ENCODE data around the gene ANKRD34A. TPM values are rescaled to one million over a fixed set of nuclear protein-coding genes. Genes with fewer than 3 reads are reported as not detected.

The ANKRD34A gene
- total RNA-seq, 4 donors from 2014 or later, result 0.26 to 5.0 (median 0.61) TPM

DNA sequence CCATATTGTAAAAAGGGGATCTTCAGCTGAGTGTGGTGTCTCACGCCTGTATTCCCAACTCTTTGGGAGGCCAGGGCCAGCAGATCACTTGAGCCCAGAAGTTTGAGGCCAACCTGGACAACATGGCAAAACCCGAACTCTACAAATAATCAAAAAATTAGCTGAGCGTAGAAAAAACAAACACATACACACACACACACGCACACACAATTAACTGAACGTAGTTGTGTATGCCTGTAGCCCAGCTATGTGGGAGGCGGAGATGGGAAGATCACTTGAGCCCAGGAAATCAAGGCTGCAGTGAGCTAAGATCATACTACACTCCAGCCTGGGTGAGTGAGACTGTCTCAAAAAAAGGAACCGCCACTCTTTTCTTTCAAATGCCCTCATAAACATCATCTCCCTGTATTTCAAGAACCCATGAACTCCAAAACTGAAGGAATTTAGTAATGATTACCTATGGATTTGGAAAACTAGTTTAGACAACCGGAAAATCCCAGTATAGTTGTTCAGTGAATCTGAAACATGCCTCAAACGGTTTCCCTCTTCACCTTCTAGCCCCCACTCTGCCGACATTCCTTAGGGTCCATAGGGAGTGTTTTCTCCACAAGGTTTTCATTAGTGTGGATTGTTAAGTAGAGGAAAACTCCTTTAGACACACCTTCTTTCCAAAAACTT, 27.5 kb upstream of the ANKRD34A start:
- H3K27ac ChIP-seq, result peak overlapping the region; percentile 96 to 100
- TF ChIP-seq, protein P1, sequence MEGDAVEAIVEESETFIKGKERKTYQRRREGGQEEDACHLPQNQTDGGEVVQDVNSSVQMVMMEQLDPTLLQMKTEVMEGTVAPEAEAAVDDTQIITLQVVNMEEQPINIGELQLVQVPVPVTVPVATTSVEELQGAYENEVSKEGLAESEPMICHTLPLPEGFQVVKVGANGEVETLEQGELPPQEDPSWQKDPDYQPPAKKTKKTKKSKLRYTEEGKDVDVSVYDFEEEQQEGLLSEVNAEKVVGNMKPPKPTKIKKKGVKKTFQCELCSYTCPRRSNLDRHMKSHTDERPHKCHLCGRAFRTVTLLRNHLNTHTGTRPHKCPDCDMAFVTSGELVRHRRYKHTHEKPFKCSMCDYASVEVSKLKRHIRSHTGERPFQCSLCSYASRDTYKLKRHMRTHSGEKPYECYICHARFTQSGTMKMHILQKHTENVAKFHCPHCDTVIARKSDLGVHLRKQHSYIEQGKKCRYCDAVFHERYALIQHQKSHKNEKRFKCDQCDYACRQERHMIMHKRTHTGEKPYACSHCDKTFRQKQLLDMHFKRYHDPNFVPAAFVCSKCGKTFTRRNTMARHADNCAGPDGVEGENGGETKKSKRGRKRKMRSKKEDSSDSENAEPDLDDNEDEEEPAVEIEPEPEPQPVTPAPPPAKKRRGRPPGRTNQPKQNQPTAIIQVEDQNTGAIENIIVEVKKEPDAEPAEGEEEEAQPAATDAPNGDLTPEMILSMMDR (IDR thresholded peaks at IDR 0.05), result no peak
- no peak for TF ChIP-seq POLR2A (IDR thresholded peaks at IDR 0.05)
- peak; percentile 13 to 27 for DNase-seq
- H3K4me1 ChIP-seq, result no peaks in the 10 kb centered on the region
- H3K4me3 ChIP-seq, result peak overlapping the region; percentile 60 to 85
- no peaks in the 10 kb centered on the region for H3K9me3 ChIP-seq
- intact Hi-C loops (cut with DNase I; ENCODE audit: low total_unique reads), result no loop called here
- peaks cover 0 to 3% of the 10 kb centered on the region in 2 donors for H3K36me3 ChIP-seq
- no peaks in the 10 kb centered on the region for H3K27me3 ChIP-seq

DNA sequence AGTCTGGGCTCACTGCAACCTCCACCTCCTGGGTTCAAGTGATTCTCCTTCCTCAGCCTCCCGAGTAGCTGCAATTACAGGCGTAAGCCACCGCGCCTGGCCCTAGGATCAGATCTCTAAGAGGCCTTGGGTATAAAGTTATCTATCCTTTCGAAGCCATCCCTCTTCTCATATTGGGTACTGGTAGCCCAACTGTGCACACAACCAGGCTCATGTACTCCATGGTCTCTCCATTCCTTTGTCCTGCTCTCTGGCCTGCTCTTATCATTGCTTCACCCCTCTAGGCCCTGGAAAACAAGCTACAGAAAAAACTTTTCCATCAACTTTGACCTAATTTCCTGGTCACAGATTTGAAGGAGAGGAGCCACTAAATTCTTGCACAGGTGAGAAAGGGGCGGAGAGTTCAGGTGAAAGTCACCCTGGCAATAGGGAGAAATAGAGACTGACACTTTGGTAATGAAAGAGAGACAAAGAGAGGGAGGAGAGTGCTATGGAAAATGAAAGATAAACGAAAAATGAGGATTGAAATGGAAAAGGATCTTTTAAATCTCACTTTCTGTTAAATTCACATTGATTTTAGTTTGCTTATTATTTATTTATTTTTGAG, 26.0 kb upstream of the ANKRD34A start:
- no peaks in the 10 kb centered on the region for H3K9me3 ChIP-seq
- no peaks in the 10 kb centered on the region for H3K4me1 ChIP-seq
- H3K4me3 ChIP-seq, result no peak overlapping the region
- intact Hi-C loops (cut with DNase I; ENCODE audit: low total_unique reads), result no loop called here
- no peaks in the 10 kb centered on the region for H3K27me3 ChIP-seq
- H3K36me3 ChIP-seq, result peaks cover 0 to 3% of the 10 kb centered on the region in 2 donors
- peak overlapping the region; percentile 96 to 100 for H3K27ac ChIP-seq
- DNase-seq, result peak; percentile 16 to 44
- TF ChIP-seq POLR2A (IDR thresholded peaks at IDR 0.05), result no peak
- TF ChIP-seq, protein P1 (IDR thresholded peaks at IDR 0.05), result no peak

DNA sequence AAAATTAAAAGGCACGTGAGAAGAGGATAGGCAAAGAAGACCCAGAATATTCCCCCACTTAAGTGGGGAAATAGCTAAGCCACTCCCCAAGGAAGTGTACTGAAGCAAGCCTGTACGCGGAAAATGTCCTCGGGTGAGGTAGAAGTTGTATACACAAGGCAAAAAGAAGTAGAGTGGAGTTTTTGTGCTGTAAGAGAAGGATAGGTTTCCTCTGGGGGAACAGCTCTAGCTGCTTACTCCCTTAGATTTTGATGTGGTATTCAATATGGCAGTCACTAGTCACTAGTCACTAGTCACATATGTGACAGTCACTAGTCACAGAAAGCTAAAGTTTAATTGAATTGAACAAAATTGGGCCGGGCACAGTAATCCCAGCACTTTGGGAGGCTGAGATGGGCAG, 24.4 kb upstream of the ANKRD34A start:
- Histone ChIP-seq H3K27ac (peak overlapping the region; percentile 96 to 100), H3K4me1 (peaks cover 0 to 4% of the 10 kb centered on the region in 2 donors), H3K4me3 (no peak overlapping the region), H3K36me3 (peaks cover 0 to 3% of the 10 kb centered on the region in 2 donors), H3K9me3 (no peaks in the 10 kb centered on the region), H3K27me3 (no peaks in the 10 kb centered on the region)
- TF ChIP-seq POLR2A (IDR thresholded peaks at IDR 0.05), result no peak
- TF ChIP-seq, protein P1 (IDR thresholded peaks at IDR 0.05), result no peak
- peak; percentile 7 to 18 for DNase-seq
- intact Hi-C loops (cut with DNase I; ENCODE audit: low total_unique reads), result no loop called here

DNA sequence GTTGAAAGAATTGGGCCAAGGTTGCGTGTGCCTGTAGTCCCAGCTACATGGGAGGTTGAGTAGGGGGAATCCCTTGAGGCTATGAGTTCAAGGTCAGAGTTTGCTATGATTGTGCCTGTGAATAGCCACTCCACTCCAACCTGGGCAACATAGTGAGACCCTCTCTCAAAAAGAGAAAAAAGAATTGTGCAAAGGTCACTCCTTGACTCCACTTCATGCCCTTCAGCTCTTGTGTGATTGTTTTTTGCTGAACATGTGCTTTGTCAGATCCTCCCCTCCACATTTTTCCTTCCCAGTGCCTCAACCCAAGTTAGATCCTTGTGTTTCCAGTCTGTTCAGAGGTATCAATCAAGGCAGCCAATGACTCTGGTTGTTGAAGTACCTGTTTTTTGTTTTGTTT, 23.6 kb upstream of the ANKRD34A start:
- H3K27ac ChIP-seq, result peak overlapping the region; percentile 96 to 100
- peaks cover 0 to 10% of the 10 kb centered on the region in 2 donors for H3K4me1 ChIP-seq
- no peaks in the 10 kb centered on the region for H3K27me3 ChIP-seq

More for the DNA sequence above, 23.6 kb upstream of the ANKRD34A start:
- Histone ChIP-seq H3K36me3 (no peaks in the 10 kb centered on the region), H3K4me3 (no peak overlapping the region), H3K9me3 (no peaks in the 10 kb centered on the region)
- TF ChIP-seq POLR2A (IDR thresholded peaks at IDR 0.05), result no peak
- TF ChIP-seq, protein P1 (IDR thresholded peaks at IDR 0.05), result no peak
- intact Hi-C loops (cut with DNase I; ENCODE audit: low total_unique reads), result no loop called here
- no peak for DNase-seq

All from uterus (tissue), 4 donors.